ENCODE results near the gene NUP93. TPM values are rescaled to one million over a fixed set of nuclear protein-coding genes. Genes with fewer than 3 reads are reported as not detected.
A peak's percentile ranks its signal among the peaks of the same experiment; 100 is the strongest.

Gene NUP93
- total RNA-seq, 4 donors from 2014 or later: 27.3 to 195 (median 31.4) TPM

- TF ChIP-seq, protein P1, sequence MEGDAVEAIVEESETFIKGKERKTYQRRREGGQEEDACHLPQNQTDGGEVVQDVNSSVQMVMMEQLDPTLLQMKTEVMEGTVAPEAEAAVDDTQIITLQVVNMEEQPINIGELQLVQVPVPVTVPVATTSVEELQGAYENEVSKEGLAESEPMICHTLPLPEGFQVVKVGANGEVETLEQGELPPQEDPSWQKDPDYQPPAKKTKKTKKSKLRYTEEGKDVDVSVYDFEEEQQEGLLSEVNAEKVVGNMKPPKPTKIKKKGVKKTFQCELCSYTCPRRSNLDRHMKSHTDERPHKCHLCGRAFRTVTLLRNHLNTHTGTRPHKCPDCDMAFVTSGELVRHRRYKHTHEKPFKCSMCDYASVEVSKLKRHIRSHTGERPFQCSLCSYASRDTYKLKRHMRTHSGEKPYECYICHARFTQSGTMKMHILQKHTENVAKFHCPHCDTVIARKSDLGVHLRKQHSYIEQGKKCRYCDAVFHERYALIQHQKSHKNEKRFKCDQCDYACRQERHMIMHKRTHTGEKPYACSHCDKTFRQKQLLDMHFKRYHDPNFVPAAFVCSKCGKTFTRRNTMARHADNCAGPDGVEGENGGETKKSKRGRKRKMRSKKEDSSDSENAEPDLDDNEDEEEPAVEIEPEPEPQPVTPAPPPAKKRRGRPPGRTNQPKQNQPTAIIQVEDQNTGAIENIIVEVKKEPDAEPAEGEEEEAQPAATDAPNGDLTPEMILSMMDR (IDR thresholded peaks at IDR 0.05): no peak
- no peak for TF ChIP-seq POLR2A (IDR thresholded peaks at IDR 0.05)
- H3K27me3 ChIP-seq: no peaks in the 10 kb centered on the region
- no peak overlapping the region for H3K4me3 ChIP-seq
- DNase-seq: no peak
- H3K4me1 ChIP-seq: no peaks in the 10 kb centered on the region
- no peaks in the 10 kb centered on the region for H3K9me3 ChIP-seq
- H3K36me3 ChIP-seq: peaks cover 0 to 56% (median 0%) of the 10 kb centered on the region in 3 donors
- no peak overlapping the region for H3K27ac ChIP-seq
These were observed 111.7 kb downstream of the NUP93 start for GRCh38 chr16:56841659-56842058.

- peaks cover 0 to 52% (median 0%) of the 10 kb centered on the region in 3 donors for H3K36me3 ChIP-seq
- no peak for TF ChIP-seq POLR2A (IDR thresholded peaks at IDR 0.05)
- TF ChIP-seq, protein P1 (IDR thresholded peaks at IDR 0.05): no peak
These were observed 112.2 kb downstream of the NUP93 start for GRCh38 chr16:56842133-56842532.

GRCh38 chr16:56844056-56844455 lies 114.1 kb downstream of the NUP93 start:
- no peak overlapping the region for H3K27ac ChIP-seq
- H3K4me1 ChIP-seq: no peaks in the 10 kb centered on the region
- no peak for TF ChIP-seq POLR2A (IDR thresholded peaks at IDR 0.05)
- TF ChIP-seq, protein P1 (IDR thresholded peaks at IDR 0.05): no peak
- no peak overlapping the region for H3K4me3 ChIP-seq
- H3K27me3 ChIP-seq: no peaks in the 10 kb centered on the region
- no peak for DNase-seq
- no peaks in the 10 kb centered on the region for H3K9me3 ChIP-seq
- peaks cover 0 to 35% (median 0%) of the 10 kb centered on the region in 3 donors for H3K36me3 ChIP-seq

More at GRCh38 chr16:56842133-56842532, 112.2 kb downstream of the NUP93 start:
- DNase-seq: no peak
- Histone ChIP-seq H3K27me3 (no peaks in the 10 kb centered on the region), H3K4me1 (no peaks in the 10 kb centered on the region), H3K27ac (no peak overlapping the region), H3K4me3 (no peak overlapping the region), H3K9me3 (no peaks in the 10 kb centered on the region)

DNA sequence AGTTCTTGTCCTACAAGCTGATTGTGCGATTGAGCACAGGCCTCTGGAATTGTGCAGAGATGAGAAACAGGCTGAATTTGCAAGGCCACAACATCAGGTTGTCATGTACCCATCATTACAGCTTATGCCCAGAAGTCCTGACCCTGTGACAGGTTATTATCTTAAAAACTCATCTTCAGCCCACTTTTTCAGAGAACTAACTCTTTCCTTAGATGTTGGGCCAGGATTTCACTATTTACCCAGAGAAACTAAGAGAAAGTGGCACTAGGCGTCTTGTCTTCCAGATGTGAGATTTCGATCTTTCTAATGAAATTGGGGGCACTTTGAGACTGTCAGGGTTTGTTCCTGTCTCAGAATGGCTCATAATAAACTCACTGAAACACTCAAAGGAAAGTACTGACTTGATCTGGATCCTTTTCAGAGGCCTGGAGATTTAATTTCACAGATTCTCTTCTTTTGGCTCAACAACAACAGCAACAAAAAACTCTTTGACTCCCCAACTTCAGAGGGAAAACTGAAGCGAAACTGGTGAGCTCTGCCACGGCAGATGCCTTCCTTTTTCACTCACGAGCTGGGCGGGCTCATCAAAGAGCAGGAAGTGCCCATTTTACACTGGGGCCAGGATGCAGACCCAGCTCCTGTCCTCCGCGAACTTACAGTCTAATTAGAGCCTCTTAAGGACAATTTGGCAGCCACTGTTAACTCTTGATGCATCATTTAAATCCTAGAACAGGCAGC lies 117.4 kb downstream of the NUP93 start:
- DNase-seq: peak in 2 of 3 donors; percentile 44 to 53
- H3K27me3 ChIP-seq: no peaks in the 10 kb centered on the region
- no peaks in the 10 kb centered on the region for H3K9me3 ChIP-seq
- TF ChIP-seq, protein P1 (IDR thresholded peaks at IDR 0.05): no peak
- TF ChIP-seq POLR2A (IDR thresholded peaks at IDR 0.05): no peak
- H3K4me3 ChIP-seq: no peak overlapping the region
- peak overlapping the region in 1 of 4 donors; percentile 29 for H3K27ac ChIP-seq
- peaks cover 0 to 26% (median 0%) of the 10 kb centered on the region in 3 donors for H3K36me3 ChIP-seq
- no peaks in the 10 kb centered on the region for H3K4me1 ChIP-seq

- TF ChIP-seq, protein P1 (IDR thresholded peaks at IDR 0.05): no peak
- TF ChIP-seq POLR2A (IDR thresholded peaks at IDR 0.05): no peak
- H3K27ac ChIP-seq: no peak overlapping the region
- H3K9me3 ChIP-seq: no peaks in the 10 kb centered on the region
- no peaks in the 10 kb centered on the region for H3K27me3 ChIP-seq
- peaks cover 0 to 18% (median 0%) of the 10 kb centered on the region in 3 donors for H3K36me3 ChIP-seq
- peak in 1 of 3 donors; percentile 42 for DNase-seq
- no peaks in the 10 kb centered on the region for H3K4me1 ChIP-seq
- no peak overlapping the region for H3K4me3 ChIP-seq
These were observed 118.4 kb downstream of the NUP93 start for GRCh38 chr16:56848029-56848936.
